GM13976 (cell line): ENCODE data around the gene ALG5.
A peak's percentile ranks its signal among the peaks of the same experiment; 100 is the strongest.

Source experiments
- DNase-seq: peaks from one replicate; pipeline ENCODE4 v3.0.0; 2012; ENCODE audit warnings: low spot score
- CTCF ChIP-seq: IDR thresholded peaks from 2 replicates; pipeline ENCODE4 v1.5.1; 2012; ENCODE audit warnings: borderline replicate concordance, mild to moderate bottlenecking; ENCODE audit not compliant: insufficient read depth; ENCODE audit errors: extremely low read depth, missing control alignments, control extremely low read depth
- in situ Hi-C: fragments of 300-500 bp; cut with MboI; formaldehyde crosslinking; loops from one replicate; pipeline ENCODE4 v1.12.0; 2022; ENCODE audit warnings: low sequenced_read_pairs, mixed read lengths, inconsistent platforms; ENCODE audit not compliant: unreplicated experiment

The ALG5 gene, protein sequence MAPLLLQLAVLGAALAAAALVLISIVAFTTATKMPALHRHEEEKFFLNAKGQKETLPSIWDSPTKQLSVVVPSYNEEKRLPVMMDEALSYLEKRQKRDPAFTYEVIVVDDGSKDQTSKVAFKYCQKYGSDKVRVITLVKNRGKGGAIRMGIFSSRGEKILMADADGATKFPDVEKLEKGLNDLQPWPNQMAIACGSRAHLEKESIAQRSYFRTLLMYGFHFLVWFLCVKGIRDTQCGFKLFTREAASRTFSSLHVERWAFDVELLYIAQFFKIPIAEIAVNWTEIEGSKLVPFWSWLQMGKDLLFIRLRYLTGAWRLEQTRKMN

GRCh38 chr13:36999054-36999714 lies at the start of gene ALG5:
TSS of gene ALG5 (minus strand) at chr13:36999340. CDS start at chr13:36999300, 40 bp downstream.
- peak; percentile 100 for TF ChIP-seq CTCF

GRCh38 chr13:37047846-37048245 lies 48.7 kb upstream of the ALG5 start:
- no peak for TF ChIP-seq CTCF
- in situ Hi-C loops, result no loop called here
- no peak for DNase-seq

More at GRCh38 chr13:36999054-36999714, at the start of gene ALG5:
- in situ Hi-C loops, result no loop called here
- peak; percentile 91 for DNase-seq

DNA sequence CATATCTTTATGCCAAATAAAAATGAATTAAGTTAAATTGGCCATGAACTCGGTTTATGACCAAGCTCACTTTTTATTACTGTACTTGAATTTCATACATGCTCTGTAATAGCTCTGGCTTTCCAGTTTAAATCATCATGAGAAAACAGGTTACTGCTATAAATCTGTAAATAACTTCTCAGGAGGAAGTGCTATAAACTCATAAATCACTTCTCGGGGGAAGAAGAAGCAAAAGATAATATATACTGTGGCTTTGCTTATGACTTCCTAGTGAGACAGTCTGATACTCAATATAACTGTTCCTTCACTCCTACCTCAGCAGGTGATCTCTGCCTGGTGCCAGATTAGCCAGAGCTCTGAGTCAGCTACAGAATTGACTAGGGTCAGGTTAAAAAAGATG lies 47.9 kb upstream of the ALG5 start:
- in situ Hi-C loops, result no loop called here
- TF ChIP-seq CTCF, result no peak
- no peak for DNase-seq

DNA sequence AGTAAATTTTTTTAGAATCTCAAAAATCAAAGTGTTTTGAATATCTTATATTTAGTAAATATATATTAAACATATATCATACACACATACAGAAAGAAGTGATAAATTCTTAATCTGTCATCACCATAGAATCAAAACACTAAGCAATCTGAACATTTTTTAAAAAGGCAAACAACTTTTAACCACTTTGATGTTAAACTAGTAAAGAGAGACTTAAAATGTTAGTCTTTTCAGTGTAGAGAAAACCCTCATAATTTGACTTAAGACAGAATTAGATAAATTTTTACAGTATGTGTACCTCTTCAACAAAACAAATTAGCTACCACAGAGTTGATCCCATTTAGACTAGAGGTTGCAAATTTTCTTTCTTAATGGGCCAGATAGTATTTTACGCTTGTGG lies 46.9 kb upstream of the ALG5 start:
- DNase-seq, result no peak
- TF ChIP-seq CTCF, result no peak
- in situ Hi-C loops, result no loop called here

DNA sequence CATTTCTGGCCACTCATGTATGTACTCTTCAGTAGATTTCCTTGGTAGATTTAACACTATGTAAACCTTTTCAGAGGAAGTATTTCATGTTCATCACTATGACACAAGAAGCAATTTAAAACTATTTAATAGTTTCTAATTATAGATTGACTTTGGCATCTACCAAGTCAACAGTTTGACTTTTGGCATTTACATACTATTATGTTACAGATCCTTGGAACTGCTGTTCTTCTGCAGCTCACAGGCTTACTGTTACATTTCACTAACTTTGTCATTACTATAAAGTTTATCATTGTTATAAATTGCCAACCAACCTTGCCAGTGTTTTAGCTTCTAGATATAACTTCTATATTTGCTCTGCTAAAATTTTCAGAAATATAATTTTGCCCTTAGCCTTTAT lies 41.6 kb upstream of the ALG5 start:
- DNase-seq, result no peak
- no peak for TF ChIP-seq CTCF
- in situ Hi-C loops, result no loop called here

GRCh38 chr13:37039896-37040295 lies 40.8 kb upstream of the ALG5 start:
- no peak for TF ChIP-seq CTCF
- in situ Hi-C loops, result no loop called here
- DNase-seq, result no peak
